ENCODE data around the gene ARHGAP32.
"Not testable (repeated sequence)": the region's sequence is repeated elsewhere in the genome, so short reads cannot be mapped to it uniquely, and the experiment has no call there.

ARHGAP32 gene

DNA sequence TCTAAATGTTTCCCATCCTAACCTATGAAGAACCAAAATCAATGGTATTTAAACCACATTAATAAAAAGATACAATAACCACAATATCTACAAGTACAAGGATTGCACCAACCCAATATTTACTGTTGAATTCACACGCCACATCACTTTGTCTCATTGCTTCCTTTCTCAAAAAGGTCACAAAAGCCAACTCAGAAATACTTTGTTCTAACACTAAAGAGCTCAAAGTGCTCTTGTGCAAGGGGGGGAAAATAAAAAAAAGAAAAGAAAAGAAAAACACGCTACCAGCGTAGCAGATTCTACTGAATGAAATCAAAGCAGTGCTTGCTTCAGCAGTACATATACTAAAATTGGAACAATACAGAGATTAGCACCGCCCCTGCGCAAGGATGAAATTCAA lies 10.5 kb upstream of the ARHGAP32 start:
- Histone ChIP-seq H3K36me3 (ENCODE audit: control insufficient read depth, insufficient read depth, low read length) (no peaks in the 10 kb centered on the region), H3K27ac (ENCODE audit: low read depth, low read length) (no peak overlapping the region), H3K4me3 (ENCODE audit: low read depth, low read length) (no peak overlapping the region), H3K9me3 (ENCODE audit: control insufficient read depth, insufficient read depth, low read depth, low read length) (peaks cover 12% of the 10 kb centered on the region), H3K9ac (ENCODE audit: low read length) (no peak overlapping the region), H3K27me3 (ENCODE audit: control insufficient read depth, insufficient read depth, low read length) (no peaks in the 10 kb centered on the region), H3K4me1 (ENCODE audit: control insufficient read depth, insufficient read depth, low read length) (no peaks in the 10 kb centered on the region; the same call in 1 of the 2 replicates)

DNA sequence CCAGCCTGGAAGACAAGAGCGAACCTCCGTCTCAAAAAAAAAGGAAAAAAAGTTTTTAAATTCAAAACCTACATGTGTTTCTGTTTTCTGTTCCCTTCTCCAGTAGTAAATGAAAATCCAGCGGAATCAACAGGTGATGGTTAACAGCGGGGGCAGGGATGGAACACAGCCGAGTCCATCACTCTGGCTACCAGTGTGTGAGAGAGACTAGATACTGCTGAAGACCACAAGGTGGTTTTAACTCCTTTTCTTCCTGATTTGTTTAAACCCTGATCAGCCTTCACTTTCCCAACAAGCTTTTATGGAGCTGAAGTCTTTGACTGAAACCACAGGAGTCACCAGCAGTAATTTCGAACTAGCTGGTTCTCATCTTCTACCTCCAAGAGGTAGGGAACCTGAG lies 3.6 kb upstream of the ARHGAP32 start:
- Histone ChIP-seq H3K27me3 (ENCODE audit: control insufficient read depth, insufficient read depth, low read length) (no peaks in the 10 kb centered on the region), H3K4me1 (ENCODE audit: control insufficient read depth, insufficient read depth, low read length) (peaks cover 27% of the 10 kb centered on the region), H3K4me3 (ENCODE audit: low read depth, low read length) (no peak overlapping the region), H3K36me3 (ENCODE audit: control insufficient read depth, insufficient read depth, low read length) (no peaks in the 10 kb centered on the region), H3K27ac (ENCODE audit: low read depth, low read length) (no peak overlapping the region), H3K9ac (ENCODE audit: low read length) (no peak overlapping the region), H3K9me3 (ENCODE audit: control insufficient read depth, insufficient read depth, low read depth, low read length) (peaks cover 12% of the 10 kb centered on the region)

DNA sequence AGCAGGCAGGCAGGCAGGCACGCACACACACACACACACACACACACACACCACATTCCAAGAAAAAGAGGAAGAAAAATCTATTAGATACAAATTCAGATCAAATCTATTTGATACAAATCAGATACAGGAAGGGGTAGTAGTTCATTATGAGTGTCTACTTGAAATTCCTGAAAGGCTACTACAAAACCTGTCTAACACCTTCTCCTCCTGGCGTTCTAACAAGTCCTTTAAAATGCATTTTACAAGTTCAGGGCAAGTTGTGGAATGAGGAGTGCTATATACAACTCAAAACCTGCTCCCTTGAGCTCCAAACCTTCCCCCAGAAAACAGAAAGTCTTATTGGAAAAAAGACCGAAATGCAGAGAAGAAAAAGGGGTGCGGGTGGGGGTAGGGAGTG lies 476 bp downstream of the ARHGAP32 start:
- no peaks in the 10 kb centered on the region for H3K27me3 ChIP-seq (ENCODE audit: control insufficient read depth, insufficient read depth, low read length)
- 0 out of 2 replicates have a peak, but pooled peaks cover 5% of the 10 kb centered on the region for H3K9me3 ChIP-seq (ENCODE audit: control insufficient read depth, insufficient read depth, low read depth, low read length)
- H3K27ac ChIP-seq (ENCODE audit: low read depth, low read length) = peak overlapping the region; percentile 10; the same call in 1 of the 2 replicates
- no peak overlapping the region for H3K9ac ChIP-seq (ENCODE audit: low read length)
- H3K4me1 ChIP-seq (ENCODE audit: control insufficient read depth, insufficient read depth, low read length) = peaks cover 37% of the 10 kb centered on the region
- no peaks in the 10 kb centered on the region for H3K36me3 ChIP-seq (ENCODE audit: control insufficient read depth, insufficient read depth, low read length)
- H3K4me3 ChIP-seq (ENCODE audit: low read depth, low read length) = no peak overlapping the region

DNA sequence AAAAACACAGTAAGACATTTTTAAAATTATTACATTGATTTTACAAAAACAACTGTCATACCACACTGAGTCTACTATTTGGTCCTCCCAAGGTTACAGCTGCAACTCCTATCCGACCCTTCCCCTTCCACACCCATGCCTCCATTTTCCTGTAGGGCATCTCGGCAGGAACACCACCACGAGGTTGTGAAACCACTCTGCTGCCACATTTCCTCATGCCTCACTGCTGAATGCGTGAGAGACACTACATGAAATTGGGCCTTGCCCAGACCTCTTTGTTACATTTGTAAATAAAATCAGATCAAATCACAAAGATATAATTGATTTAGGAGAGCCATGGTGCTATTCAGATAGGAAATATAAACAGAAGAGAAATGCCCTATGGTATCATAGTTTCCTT lies 2.0 kb downstream of the ARHGAP32 start:
- H3K27me3 ChIP-seq (ENCODE audit: control insufficient read depth, insufficient read depth, low read length) = no peaks in the 10 kb centered on the region
- H3K27ac ChIP-seq (ENCODE audit: low read depth, low read length) = no peak overlapping the region
- H3K36me3 ChIP-seq (ENCODE audit: control insufficient read depth, insufficient read depth, low read length) = no peaks in the 10 kb centered on the region
- 0 out of 2 replicates have a peak, but pooled peaks cover 6% of the 10 kb centered on the region for H3K9me3 ChIP-seq (ENCODE audit: control insufficient read depth, insufficient read depth, low read depth, low read length)
- H3K9ac ChIP-seq (ENCODE audit: low read length) = no peak overlapping the region
- H3K4me1 ChIP-seq (ENCODE audit: control insufficient read depth, insufficient read depth, low read length) = peaks cover 32% of the 10 kb centered on the region
- no peak overlapping the region for H3K4me3 ChIP-seq (ENCODE audit: low read depth, low read length)

DNA sequence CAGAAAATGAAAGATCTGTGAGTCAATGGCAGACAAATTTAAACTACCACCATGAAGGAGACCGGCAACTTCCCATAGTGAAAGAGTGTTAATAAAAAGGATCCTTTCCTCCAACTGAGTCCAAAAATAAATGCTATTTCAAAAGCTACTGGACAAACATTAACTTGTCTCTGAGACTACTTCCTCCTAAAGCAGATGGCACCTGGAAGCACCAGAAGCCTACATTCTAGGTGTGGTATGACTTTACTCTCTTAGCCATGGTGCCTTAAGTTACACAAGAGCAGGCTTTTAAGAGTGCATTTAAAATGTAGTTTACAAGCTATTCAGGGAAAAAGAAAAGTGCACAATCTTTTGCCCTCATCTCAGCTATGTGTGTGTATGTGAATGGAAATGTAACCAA lies 2.5 kb downstream of the ARHGAP32 start:
- H3K4me1 ChIP-seq (ENCODE audit: control insufficient read depth, insufficient read depth, low read length) = peaks cover 32% of the 10 kb centered on the region
- H3K27ac ChIP-seq (ENCODE audit: low read depth, low read length) = no peak overlapping the region
- no peaks in the 10 kb centered on the region for H3K36me3 ChIP-seq (ENCODE audit: control insufficient read depth, insufficient read depth, low read length)
- no peaks in the 10 kb centered on the region for H3K27me3 ChIP-seq (ENCODE audit: control insufficient read depth, insufficient read depth, low read length)
- no peak overlapping the region for H3K4me3 ChIP-seq (ENCODE audit: low read depth, low read length)
- no peak overlapping the region for H3K9ac ChIP-seq (ENCODE audit: low read length)
- H3K9me3 ChIP-seq (ENCODE audit: control insufficient read depth, insufficient read depth, low read depth, low read length) = 0 out of 2 replicates have a peak, but pooled peaks cover 6% of the 10 kb centered on the region

DNA sequence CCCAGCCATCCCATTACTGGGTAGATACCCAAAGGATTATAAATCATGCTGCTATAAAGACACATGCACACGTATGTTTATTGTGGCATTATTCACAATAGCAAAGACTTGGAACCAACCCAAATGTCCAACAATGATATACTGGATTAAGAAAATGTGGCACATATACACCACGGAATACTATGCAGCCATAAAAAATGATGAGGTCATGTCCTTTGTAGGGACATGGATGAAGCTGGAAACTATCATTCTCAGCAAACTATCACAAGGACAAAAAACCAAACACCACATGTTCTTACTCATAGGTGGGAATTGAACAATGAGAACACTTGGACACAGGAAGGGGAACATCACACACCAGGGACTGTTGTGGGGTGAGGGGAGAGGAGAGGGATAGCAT lies 7.0 kb downstream of the ARHGAP32 start:
- not testable (repeated sequence) for H3K27ac ChIP-seq (ENCODE audit: low read depth, low read length); H3K4me3 ChIP-seq (ENCODE audit: low read depth, low read length); H3K27me3 ChIP-seq (ENCODE audit: control insufficient read depth, insufficient read depth, low read length); H3K9me3 ChIP-seq (ENCODE audit: control insufficient read depth, insufficient read depth, low read depth, low read length); H3K9ac ChIP-seq (ENCODE audit: low read length); H3K36me3 ChIP-seq (ENCODE audit: control insufficient read depth, insufficient read depth, low read length)
- peaks cover 14% of the 10 kb centered on the region for H3K4me1 ChIP-seq (ENCODE audit: control insufficient read depth, insufficient read depth, low read length)

DNA sequence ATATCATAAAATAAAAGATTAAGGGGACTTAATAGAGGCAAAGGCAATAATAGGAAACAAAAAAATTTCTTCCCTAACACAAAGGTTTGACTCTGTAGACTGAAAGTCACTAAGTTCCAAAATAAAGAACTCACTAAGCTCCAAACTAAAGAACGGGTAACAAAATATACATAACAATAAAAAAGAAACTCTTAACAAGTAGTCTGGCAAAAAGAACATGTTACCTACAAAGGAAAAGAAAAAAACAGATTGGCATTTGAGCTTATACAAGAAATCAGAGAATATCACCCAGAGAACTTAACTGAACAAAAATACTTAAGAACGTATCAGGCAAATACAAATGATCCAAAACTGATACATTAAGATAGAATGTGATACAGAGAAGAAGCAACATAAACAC lies 7.5 kb downstream of the ARHGAP32 start:
- no peak overlapping the region for H3K4me3 ChIP-seq (ENCODE audit: low read depth, low read length)
- no peak overlapping the region for H3K9ac ChIP-seq (ENCODE audit: low read length)
- H3K36me3 ChIP-seq (ENCODE audit: control insufficient read depth, insufficient read depth, low read length) = no peaks in the 10 kb centered on the region
- H3K27me3 ChIP-seq (ENCODE audit: control insufficient read depth, insufficient read depth, low read length) = no peaks in the 10 kb centered on the region
- 0 out of 2 replicates have a peak, but pooled peaks cover 6% of the 10 kb centered on the region for H3K9me3 ChIP-seq (ENCODE audit: control insufficient read depth, insufficient read depth, low read depth, low read length)
- H3K27ac ChIP-seq (ENCODE audit: low read depth, low read length) = no peak overlapping the region
- H3K4me1 ChIP-seq (ENCODE audit: control insufficient read depth, insufficient read depth, low read length) = peaks cover 11% of the 10 kb centered on the region

DNA sequence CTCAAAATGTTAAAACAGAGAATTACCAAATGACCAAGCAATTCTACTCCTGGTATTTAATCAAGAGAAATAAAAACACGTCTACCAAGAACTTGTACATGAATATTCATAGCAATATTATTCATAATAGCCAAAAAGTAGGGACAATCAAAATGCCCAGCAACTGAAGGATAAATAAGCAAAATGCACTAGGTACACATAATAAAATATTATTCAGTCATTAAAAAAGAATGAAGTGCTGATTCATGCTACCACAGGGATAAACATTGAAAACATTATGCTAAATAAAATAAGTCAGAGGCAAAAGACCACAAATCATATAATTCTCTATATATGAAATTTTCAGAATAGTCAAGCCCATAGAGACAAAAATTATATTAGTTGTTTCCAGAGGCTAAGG lies 24.8 kb downstream of the ARHGAP32 start:
- Histone ChIP-seq H3K9me3 (ENCODE audit: control insufficient read depth, insufficient read depth, low read depth, low read length) (peaks cover 5% of the 10 kb centered on the region; the same call in 1 of the 2 replicates), H3K27ac (ENCODE audit: low read depth, low read length) (no peak overlapping the region), H3K4me1 (ENCODE audit: control insufficient read depth, insufficient read depth, low read length) (no peaks in the 10 kb centered on the region), H3K36me3 (ENCODE audit: control insufficient read depth, insufficient read depth, low read length) (0 out of 2 replicates have a peak, but pooled peaks cover 2% of the 10 kb centered on the region), H3K27me3 (ENCODE audit: control insufficient read depth, insufficient read depth, low read length) (no peaks in the 10 kb centered on the region), H3K4me3 (ENCODE audit: low read depth, low read length) (no peak overlapping the region), H3K9ac (ENCODE audit: low read length) (no peak overlapping the region)

DNA sequence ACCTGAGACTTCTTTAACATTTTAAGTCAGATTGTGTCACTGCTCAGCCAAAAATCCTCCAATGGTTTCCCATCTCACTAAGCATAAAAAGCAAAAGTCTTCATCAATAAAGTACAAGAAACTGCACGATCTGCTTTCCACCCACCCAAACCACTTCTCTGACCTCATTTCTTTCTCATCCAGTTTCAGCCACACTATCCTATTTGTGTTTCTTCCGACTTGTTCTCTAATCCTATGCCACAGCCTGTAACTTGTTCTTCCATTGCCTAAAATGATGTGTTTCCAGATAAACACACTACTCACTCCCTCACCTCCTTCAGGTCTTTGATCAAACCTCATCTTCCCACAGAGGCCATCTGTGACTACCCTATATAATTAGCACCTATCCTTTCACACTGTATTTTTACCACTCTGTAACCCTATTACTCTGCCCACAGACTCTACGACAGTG lies 28.4 kb downstream of the ARHGAP32 start:
- no peaks in the 10 kb centered on the region for H3K9me3 ChIP-seq (ENCODE audit: control insufficient read depth, insufficient read depth, low read depth, low read length)
- H3K9ac ChIP-seq (ENCODE audit: low read length) = no peak overlapping the region
- no peak overlapping the region for H3K27ac ChIP-seq (ENCODE audit: low read depth, low read length)
- 0 out of 2 replicates have a peak, but pooled peaks cover 2% of the 10 kb centered on the region for H3K36me3 ChIP-seq (ENCODE audit: control insufficient read depth, insufficient read depth, low read length)
- H3K4me1 ChIP-seq (ENCODE audit: control insufficient read depth, insufficient read depth, low read length) = no peaks in the 10 kb centered on the region
- no peak overlapping the region for H3K4me3 ChIP-seq (ENCODE audit: low read depth, low read length)
- no peaks in the 10 kb centered on the region for H3K27me3 ChIP-seq (ENCODE audit: control insufficient read depth, insufficient read depth, low read length)

DNA sequence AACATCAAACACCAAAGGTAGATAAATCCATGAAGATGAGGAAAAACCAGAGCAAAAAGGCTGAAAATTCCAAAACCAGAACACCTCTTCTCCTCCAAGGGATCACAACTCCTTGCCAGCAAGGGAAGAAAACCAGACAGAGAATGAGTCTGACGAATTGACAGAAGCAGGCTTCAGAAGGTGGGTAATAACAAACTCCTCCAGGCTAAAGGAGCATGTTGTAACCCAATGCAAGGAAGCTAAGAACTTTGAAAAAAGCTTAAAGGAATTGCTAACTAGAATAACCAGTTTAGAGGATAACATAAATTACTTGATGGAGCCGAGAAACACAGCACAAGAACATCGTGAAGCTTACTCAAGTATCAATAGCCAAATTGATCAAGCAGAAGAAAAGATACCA lies 35.0 kb downstream of the ARHGAP32 start:
- not testable (repeated sequence) for H3K36me3 ChIP-seq (ENCODE audit: control insufficient read depth, insufficient read depth, low read length); H3K4me1 ChIP-seq (ENCODE audit: control insufficient read depth, insufficient read depth, low read length); H3K27ac ChIP-seq (ENCODE audit: low read depth, low read length); H3K9ac ChIP-seq (ENCODE audit: low read length); H3K4me3 ChIP-seq (ENCODE audit: low read depth, low read length); H3K9me3 ChIP-seq (ENCODE audit: control insufficient read depth, insufficient read depth, low read depth, low read length); H3K27me3 ChIP-seq (ENCODE audit: control insufficient read depth, insufficient read depth, low read length)

DNA sequence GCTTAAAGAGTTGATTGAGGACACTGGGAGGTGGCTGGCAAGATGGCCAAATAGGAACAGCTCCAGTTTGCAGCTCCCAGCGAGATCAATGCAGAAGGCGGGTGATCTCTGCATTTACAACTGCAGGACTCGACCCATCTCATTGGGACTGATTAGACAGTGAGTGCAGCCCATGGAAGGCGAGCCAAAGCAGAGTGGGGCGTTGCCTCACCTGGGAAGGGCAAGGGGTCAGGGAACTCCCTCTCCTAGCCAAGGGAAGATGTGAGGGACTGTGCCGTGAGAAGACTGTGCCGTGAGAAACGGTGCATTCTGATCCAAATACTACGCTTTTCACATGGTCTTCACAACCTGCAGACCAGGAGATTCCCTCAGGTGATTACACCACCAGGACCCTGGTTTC lies 36.4 kb downstream of the ARHGAP32 start:
- Histone ChIP-seq H3K27me3 (ENCODE audit: control insufficient read depth, insufficient read depth, low read length) (no peaks in the 10 kb centered on the region), H3K27ac (ENCODE audit: low read depth, low read length) (no peak overlapping the region), H3K9me3 (ENCODE audit: control insufficient read depth, insufficient read depth, low read depth, low read length) (peaks cover 17% of the 10 kb centered on the region; the same call in 1 of the 2 replicates), H3K9ac (ENCODE audit: low read length) (no peak overlapping the region), H3K4me3 (ENCODE audit: low read depth, low read length) (no peak overlapping the region), H3K4me1 (ENCODE audit: control insufficient read depth, insufficient read depth, low read length) (no peaks in the 10 kb centered on the region), H3K36me3 (ENCODE audit: control insufficient read depth, insufficient read depth, low read length) (no peaks in the 10 kb centered on the region; the same call in 1 of the 2 replicates)

DNA sequence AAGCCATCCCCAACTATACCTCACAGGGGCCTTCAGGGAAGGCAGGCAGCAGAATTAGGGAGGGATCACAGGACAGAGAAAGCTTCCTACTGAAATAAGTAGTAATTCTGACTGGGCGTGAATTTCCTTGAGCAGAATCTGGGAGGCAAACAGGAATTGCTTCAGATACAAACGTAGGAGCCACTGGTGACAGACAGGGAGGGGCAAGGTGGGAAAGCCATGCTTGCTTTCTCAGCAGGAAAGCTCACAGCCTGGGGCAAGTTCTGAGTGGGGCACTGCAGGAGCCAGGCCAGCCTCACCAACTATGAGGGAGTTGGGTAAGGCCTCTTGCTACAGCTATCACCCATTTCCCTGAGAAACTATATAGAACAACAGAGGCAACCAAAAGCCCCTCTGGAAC lies 43.6 kb downstream of the ARHGAP32 start:
- Histone ChIP-seq H3K9ac (ENCODE audit: low read length) (no peak overlapping the region), H3K27me3 (ENCODE audit: control insufficient read depth, insufficient read depth, low read length) (no peaks in the 10 kb centered on the region), H3K27ac (ENCODE audit: low read depth, low read length) (peak overlapping the region; percentile 4; the same call in 1 of the 2 replicates), H3K36me3 (ENCODE audit: control insufficient read depth, insufficient read depth, low read length) (no peaks in the 10 kb centered on the region), H3K4me3 (ENCODE audit: low read depth, low read length) (no peak overlapping the region; the same call in 1 of the 2 replicates), H3K9me3 (ENCODE audit: control insufficient read depth, insufficient read depth, low read depth, low read length) (peaks cover 20% of the 10 kb centered on the region), H3K4me1 (ENCODE audit: control insufficient read depth, insufficient read depth, low read length) (peaks cover 13% of the 10 kb centered on the region; the same call in 1 of the 2 replicates)
